B cell (primary cell): ENCODE measurements around the gene DDR2. TPM values are rescaled to one million over a fixed set of nuclear protein-coding genes. Genes with fewer than 3 reads are reported as not detected.

Source experiments
- ATAC-seq: fragments of 200-7000 bp; cut with Tn5 transposase; one replicate; pipeline ENCODE4 v1.10.0; 2021; ENCODE audit warnings: low read depth, mild to moderate bottlenecking, moderate number of reproducible peaks, moderate library complexity
- CTCF ChIA-PET: fragments of 350-600 bp; sonication (Branson Sonifier 250); formaldehyde crosslinking; loops from one replicate; lab custom pipeline; 2021; ENCODE audit warnings: antibody characterized with exemption, inconsistent platforms; lab: Charles Lee
- POLR2A ChIA-PET: fragments of 350-600 bp; sonication (Branson Sonifier 250); formaldehyde crosslinking; loops from one replicate; lab custom pipeline; 2021; ENCODE audit warnings: antibody characterized with exemption; lab: Charles Lee
- DNase-seq: peaks from one replicate; pipeline ENCODE4 v3.0.0; 2013
- H2AFZ ChIP-seq: 2 replicates; pipeline ENCODE4 v1.6.1; 2012; ENCODE audit warnings: mild to moderate bottlenecking, low read depth, low read length; ENCODE audit not compliant: insufficient read depth, poor library complexity, severe bottlenecking
- H3K27ac ChIP-seq, 2 donors: 1 replicate in 1 of 2; 2 replicates in 1 of 2; pipeline ENCODE4 v1.5.1; 2012 to 2013; ENCODE audit warnings: low read length in 2 of 2, mild to moderate bottlenecking in 2 of 2, moderate library complexity in 1 of 2
- H3K27me3 ChIP-seq, 4 experiments: fragments of 200-600 bp in 1 of 4; sonication (generic) in 1 of 4; replicated peaks in 1 of 4; 1 replicate in 2 of 4; 2 replicates in 2 of 4; pipeline versions ENCODE4 v1.6.1 to v1.7.0; 2013 to 2016; ENCODE audit warnings: low read length in 3 of 4, mild to moderate bottlenecking in 2 of 4, mixed read lengths in 1 of 4, moderate library complexity in 1 of 4; ENCODE audit not compliant: insufficient read depth in 4 of 4, control insufficient read depth in 3 of 4; ENCODE audit errors: control extremely low read depth in 1 of 4
- H3K36me3 ChIP-seq, 2 experiments: replicated peaks in 1 of 2; 1 replicate in 1 of 2; 2 replicates in 1 of 2; pipeline versions ENCODE4 v1.6.1 to v1.7.1; 2013; ENCODE audit warnings: low read length in 1 of 2; ENCODE audit not compliant: insufficient read depth in 2 of 2, control insufficient read depth in 1 of 2; ENCODE audit errors: control extremely low read depth in 1 of 2, extremely low read depth in 1 of 2
- H3K4me1 ChIP-seq, 2 donors: fragments of 200-600 bp in 1 of 2; sonication (generic) in 1 of 2; 1 replicate in 1 of 2; 2 replicates in 1 of 2; pipeline versions ENCODE4 v1.5.1 to v1.6.1; 2013 to 2017; ENCODE audit warnings: low read length in 2 of 2; ENCODE audit not compliant: control insufficient read depth in 2 of 2, insufficient read depth in 2 of 2
- H3K4me2 ChIP-seq: replicated peaks from 2 replicates; pipeline ENCODE3; 2012; ENCODE audit warnings: mild to moderate bottlenecking, low read depth, low read length; ENCODE audit not compliant: poor library complexity, severe bottlenecking
- H3K4me3 ChIP-seq, 5 experiments: fragments of 200-600 bp in 1 of 5; sonication (generic) in 1 of 5; 1 replicate in 3 of 5; 2 replicates in 2 of 5; pipeline versions ENCODE4 v1.5.1 to v1.7.0; 2011 to 2016; ENCODE audit warnings: low read length in 4 of 5, mild to moderate bottlenecking in 4 of 5, low read depth in 2 of 5, control low read depth in 1 of 5, moderate library complexity in 1 of 5; ENCODE audit not compliant: insufficient read depth in 1 of 5; ENCODE audit errors: control extremely low read depth in 1 of 5, extremely low read depth in 1 of 5
- H3K79me2 ChIP-seq: fragments of 200-600 bp; sonication (generic); one replicate; pipeline ENCODE4 v1.6.0; 2016; ENCODE audit warnings: low read length; ENCODE audit not compliant: control insufficient read depth, insufficient read depth
- H3K9ac ChIP-seq: fragments of 200-600 bp; sonication (generic); 2 replicates; pipeline ENCODE4 v1.6.1; 2017; ENCODE audit warnings: mild to moderate bottlenecking, low read length, moderate library complexity
- H3K9me3 ChIP-seq, 3 donors: one replicate each; pipeline versions ENCODE4 v1.6.1 to v1.7.1; 2013; ENCODE audit warnings: low read length in 2 of 3; ENCODE audit not compliant: control insufficient read depth in 2 of 3, insufficient read depth in 1 of 3; ENCODE audit errors: control extremely low read depth in 1 of 3
- H4K20me1 ChIP-seq: 2 replicates; pipeline ENCODE4 v1.6.0; 2012; ENCODE audit warnings: mild to moderate bottlenecking, low read length; ENCODE audit not compliant: insufficient read depth, control insufficient read depth, poor library complexity, severe bottlenecking
- H3K27ac Mint-ChIP-seq: one replicate; pipeline ENCODE4 v1.8.0; 2021; ENCODE audit warnings: mixed read lengths
- H3K27me3 Mint-ChIP-seq: one replicate; pipeline ENCODE4 v1.8.0; 2021; ENCODE audit warnings: mixed read lengths
- H3K4me1 Mint-ChIP-seq: one replicate; pipeline ENCODE4 v1.8.0; 2021; ENCODE audit warnings: mixed read lengths
- H3K4me3 Mint-ChIP-seq: one replicate; pipeline ENCODE4 v1.8.0; 2021; ENCODE audit warnings: mixed read lengths
- H3K9me3 Mint-ChIP-seq: one replicate; pipeline ENCODE4 v1.8.0; 2022; ENCODE audit warnings: mixed read lengths; ENCODE audit not compliant: insufficient read depth
- CTCF ChIP-seq: fragments of 200-600 bp; IDR thresholded peaks from one replicate; pipeline ENCODE4 v1.8.0; 2022; ENCODE audit warnings: antibody characterized with exemption, mild to moderate bottlenecking
- EZH2 ChIP-seq: IDR thresholded peaks from 2 replicates; pipeline ENCODE4 v1.6.1; 2012; ENCODE audit warnings: borderline replicate concordance, low read depth, mild to moderate bottlenecking, moderate library complexity, low read length; ENCODE audit not compliant: insufficient read depth, poor library complexity, severe bottlenecking
- WGBS: methylation state at CpG from one replicate; pipeline ENCODE4 v1.1.5; 2013; ENCODE audit warnings: missing lambda C conversion rate; ENCODE audit not compliant: insufficient coverage; 5-methylcytosine and 5-hydroxymethylcytosine counted together
- intact Hi-C: fragments of 100-400 bp; cut with micrococcal nuclease; formaldehyde crosslinking; loops from one replicate; pipeline ENCODE4 v1.10.0; 2022
- polyA plus RNA-seq: library from polyadenylated mRNA; depleted of rRNA; stranded (reverse); fragments of >200 nt; gene quantifications from 2 replicates; pipeline ENCODE4 v1.2.3, GENCODE V29; 2012
- total RNA-seq, 2 donors: library from RNA; stranded (reverse); fragments of 120-200 nt in 1 of 2; gene quantifications; 1 replicate in 1 of 2; 2 replicates in 1 of 2; pipeline versions ENCODE4 v1.2.3 to v1.2.4, GENCODE V29; 2013 to 2022

Gene DDR2
- total and polyA plus RNA-seq, 2 donors (not counting 1 experiment from before 2014, with no cell fraction given), result 0.12 to 0.24 TPM

- Histone ChIP-seq H4K20me1 (no peaks in the 10 kb centered on the region), H3K9me3 (no peaks in the 10 kb centered on the region), H3K36me3 (no peaks in the 10 kb centered on the region), H3K27ac (no peak overlapping the region), H3K27me3 (no peaks in the 10 kb centered on the region), H3K4me2 (no peak overlapping the region), H3K4me3 (no peak overlapping the region), H2AFZ (no peak overlapping the region), H3K9ac (no peak overlapping the region), H3K4me1 (no peaks in the 10 kb centered on the region), H3K79me2 (no peaks in the 10 kb centered on the region)
- no peaks in the 10 kb centered on the region for H3K9me3 Mint-ChIP-seq
- TF ChIP-seq CTCF (no peak), EZH2 (no peak)
- DNase-seq (no peak), ATAC-seq (no peak)
- WGBS, result 93% methylated on average over 3 of the region's 4 CpGs
- no peaks in the 10 kb centered on the region for H3K27me3 Mint-ChIP-seq
- ChIA-PET CTCF (no interaction called here), POLR2A (no interaction called here)
- no peak overlapping the region for H3K4me3 Mint-ChIP-seq
- H3K27ac Mint-ChIP-seq, result no peak overlapping the region
- intact Hi-C loops, result no loop called here
- no peaks in the 10 kb centered on the region for H3K4me1 Mint-ChIP-seq
Measured at GRCh38 chr1:162709132-162709860, 77.0 kb downstream of the DDR2 start.

GRCh38 chr1:162709870-162710269 is 77.6 kb downstream of the DDR2 start:
- Histone ChIP-seq H3K27ac (no peak overlapping the region), H3K4me1 (no peaks in the 10 kb centered on the region), H4K20me1 (no peaks in the 10 kb centered on the region), H3K4me3 (no peak overlapping the region), H3K4me2 (no peak overlapping the region), H2AFZ (no peak overlapping the region), H3K79me2 (no peaks in the 10 kb centered on the region), H3K9ac (no peak overlapping the region), H3K9me3 (no peaks in the 10 kb centered on the region), H3K27me3 (no peaks in the 10 kb centered on the region), H3K36me3 (no peaks in the 10 kb centered on the region)
- CTCF ChIA-PET, result no interaction called here
- TF ChIP-seq CTCF (no peak), EZH2 (no peak)
- no peaks in the 10 kb centered on the region for H3K27me3 Mint-ChIP-seq
- no peaks in the 10 kb centered on the region for H3K9me3 Mint-ChIP-seq
- H3K4me1 Mint-ChIP-seq, result no peaks in the 10 kb centered on the region
- WGBS, result no CpG with 5 or more reads among the region's 1 CpG
- POLR2A ChIA-PET, result no interaction called here
- intact Hi-C loops, result no loop called here
- no peak overlapping the region for H3K27ac Mint-ChIP-seq
- H3K4me3 Mint-ChIP-seq, result no peak overlapping the region
- DNase-seq, result no peak
- no peak for ATAC-seq
